ENCODE measurements around the gene IPCEF1. TPM values are rescaled to one million over a fixed set of nuclear protein-coding genes. Genes with fewer than 3 reads are reported as not detected.

The IPCEF1 gene
- total and polyA plus RNA-seq, 2 of the 8 experiments (the other 6 are each of a cell fraction or from before 2014, with no cell fraction given) = 0.41 to 0.78 TPM

- Histone ChIP-seq H2BK12ac (ENCODE audit: low read depth, low read length) (no peak overlapping the region), H3K36me3 (ENCODE audit: control insufficient read depth in 2 of 4, insufficient read depth in 4 of 4, low read length in 3 of 4) (no peaks in the 10 kb centered on the region), H3K4me2 (ENCODE audit: insufficient read depth in 1 of 2, low read depth in 2 of 2, low read length in 2 of 2) (no peak overlapping the region), H2BK5ac (ENCODE audit: low read depth, low read length) (no peak overlapping the region), H3K4me3 (ENCODE audit: extremely low read depth in 1 of 4, insufficient read depth in 2 of 4, low read depth in 3 of 4, low read length in 4 of 4) (no peak overlapping the region), H3K23me2 (ENCODE audit: low read depth, low read length) (no peaks in the 10 kb centered on the region), H3K18ac (ENCODE audit: extremely low read depth, low read length) (no peak overlapping the region), H2AK5ac (ENCODE audit: low read depth, low read length) (no peak overlapping the region), H3K14ac (ENCODE audit: insufficient read length) (no peak overlapping the region), H3K4ac (replicated peaks; ENCODE audit: insufficient read length, low read depth, low read length) (no peak overlapping the region), H3K27me3 (replicated peaks in 1 of 4; ENCODE audit: control insufficient read depth in 3 of 4, extremely low read depth in 1 of 4, insufficient read depth in 3 of 4, low read length in 3 of 4) (no peaks in the 10 kb centered on the region), H2BK15ac (ENCODE audit: low read length) (no peak overlapping the region), H4K91ac (replicated peaks; ENCODE audit: insufficient read length, low read length) (no peak overlapping the region), H3K9me3 (ENCODE audit: insufficient read depth in 2 of 2, low read depth in 1 of 2, low read length in 1 of 2) (no peaks in the 10 kb centered on the region), H3K4me1 (replicated peaks in 1 of 4; ENCODE audit: control insufficient read depth in 3 of 4, insufficient read depth in 4 of 4, low read length in 3 of 4) (no peaks in the 10 kb centered on the region), H2BK20ac (ENCODE audit: low read length) (no peak overlapping the region), H3K79me2 (ENCODE audit: control insufficient read depth in 1 of 2, insufficient read depth in 2 of 2, low read length in 2 of 2) (no peaks in the 10 kb centered on the region), H2AFZ (ENCODE audit: low read length) (no peak overlapping the region), H4K8ac (ENCODE audit: extremely low read depth, insufficient read depth, low read length) (no peak overlapping the region), H3K9ac (replicated peaks in 1 of 4; ENCODE audit: extremely low read depth in 1 of 4, low read depth in 3 of 4, low read length in 3 of 4) (no peak overlapping the region), H3K56ac (replicated peaks; ENCODE audit: insufficient read length, low read depth, low read length) (no peak overlapping the region), H4K5ac (ENCODE audit: insufficient read length, low read depth, low read length) (no peak overlapping the region), H4K20me1 (replicated peaks in 1 of 2; ENCODE audit: control insufficient read depth in 1 of 2, insufficient read depth in 2 of 2, low read length in 2 of 2) (no peaks in the 10 kb centered on the region), H3K23ac (ENCODE audit: insufficient read length) (no peak overlapping the region), H3K27ac (ENCODE audit: low read depth, low read length) (no peak overlapping the region), H3K79me1 (ENCODE audit: low read depth, low read length) (no peaks in the 10 kb centered on the region), H2BK120ac (replicated peaks; ENCODE audit: low read depth, low read length) (no peak overlapping the region)
- ChIA-PET POLR2A (ENCODE audit: partially characterized antibody) (no interaction called here), CTCF (ENCODE audit: partially characterized antibody) (interaction anchor here (0.8 kb wide), 1 partner anchor 13 kb away, joined by 3 read pairs; no protein-coding TSS in a partner anchor)
- no peak for FAIRE-seq
- 86% methylated on average over 5 of the region's 5 CpGs; no CpG with 5 or more reads in 1 of the 2 experiments for WGBS, 2 experiments (ENCODE audit: extremely low coverage in 1 of 2, insufficient coverage in 1 of 2, insufficient read length in 1 of 2, insufficient replicate concordance in 2 of 2, low coverage in 1 of 2, low lambda C conversion rate in 2 of 2, missing lambda C conversion rate in 1 of 2)
- TF ChIP-seq BACH1 (IDR thresholded peaks at IDR 0.05; ENCODE audit: low read length) (no peak), POU5F1 (IDR thresholded peaks at IDR 0.05; ENCODE audit: low read depth, low read length) (no peak), NRF1 (IDR thresholded peaks at IDR 0.05; ENCODE audit: low read depth, low read length) (no peak), SP1 (IDR thresholded peaks at IDR 0.05; ENCODE audit: low read depth, low read length) (no peak)
- no peak for DNase-seq (ENCODE audit: low read depth in 1 of 2, low spot score in 2 of 2)
Observed at GRCh38 chr6:154179434-154179833, 177.2 kb downstream of the IPCEF1 start.
